Hypothalamus (tissue), 51 donors: ENCODE results near the gene BEND2.
"Not testable (repeated sequence)": the region's sequence is repeated elsewhere in the genome, so short reads cannot be mapped to it uniquely, and the experiment has no call there.

Experiments
- DNase-seq, 51 donors: peaks; one replicate each; lab custom pipeline; 2025; lab: John Stamatoyannopoulos, UW

BEND2 gene

DNA sequence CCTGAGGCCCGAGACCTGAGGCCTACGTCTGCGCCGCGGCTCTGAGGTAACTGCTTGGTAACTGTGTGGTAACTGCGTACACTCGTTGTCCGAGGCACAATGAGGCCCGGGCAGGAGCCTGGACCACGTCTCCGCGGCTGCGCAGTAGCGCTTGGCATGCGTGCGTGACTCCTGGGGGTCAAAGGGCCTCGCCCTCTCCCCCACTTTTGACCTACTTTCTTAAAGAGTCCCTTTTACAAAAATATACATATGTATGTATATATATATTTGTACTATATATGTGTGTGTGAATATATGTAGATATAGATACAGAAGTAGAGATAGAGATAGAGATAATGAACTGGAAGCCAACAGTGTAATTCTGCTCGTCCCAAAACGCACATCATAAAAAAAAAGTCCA lies at the start of gene BEND2:
TSS of gene BEND2 (minus strand) at position 101 of the 400 bp plus-strand sequence. CDS start 136 bp downstream, outside the sequence.
- DNase-seq = no peak

DNA sequence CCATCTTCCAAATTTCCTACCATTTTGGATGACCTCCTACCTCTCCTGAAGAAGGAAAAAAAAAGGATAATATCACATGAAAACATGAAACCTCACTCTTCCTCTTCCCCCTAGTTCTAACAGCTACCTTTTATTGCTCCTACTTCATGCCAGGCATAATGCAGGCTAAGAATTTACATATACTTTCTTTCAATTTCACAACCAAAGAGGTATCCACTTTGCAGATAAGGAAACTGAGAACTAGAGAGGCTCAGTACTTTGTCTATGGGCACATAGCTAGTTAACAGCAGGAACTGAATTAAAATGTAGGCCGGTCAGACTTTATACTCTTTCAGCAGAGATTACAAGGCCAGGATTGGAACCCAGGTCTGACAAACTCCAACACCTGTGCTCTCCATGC lies 34.4 kb upstream of the BEND2 start:
- DNase-seq = no peak

DNA sequence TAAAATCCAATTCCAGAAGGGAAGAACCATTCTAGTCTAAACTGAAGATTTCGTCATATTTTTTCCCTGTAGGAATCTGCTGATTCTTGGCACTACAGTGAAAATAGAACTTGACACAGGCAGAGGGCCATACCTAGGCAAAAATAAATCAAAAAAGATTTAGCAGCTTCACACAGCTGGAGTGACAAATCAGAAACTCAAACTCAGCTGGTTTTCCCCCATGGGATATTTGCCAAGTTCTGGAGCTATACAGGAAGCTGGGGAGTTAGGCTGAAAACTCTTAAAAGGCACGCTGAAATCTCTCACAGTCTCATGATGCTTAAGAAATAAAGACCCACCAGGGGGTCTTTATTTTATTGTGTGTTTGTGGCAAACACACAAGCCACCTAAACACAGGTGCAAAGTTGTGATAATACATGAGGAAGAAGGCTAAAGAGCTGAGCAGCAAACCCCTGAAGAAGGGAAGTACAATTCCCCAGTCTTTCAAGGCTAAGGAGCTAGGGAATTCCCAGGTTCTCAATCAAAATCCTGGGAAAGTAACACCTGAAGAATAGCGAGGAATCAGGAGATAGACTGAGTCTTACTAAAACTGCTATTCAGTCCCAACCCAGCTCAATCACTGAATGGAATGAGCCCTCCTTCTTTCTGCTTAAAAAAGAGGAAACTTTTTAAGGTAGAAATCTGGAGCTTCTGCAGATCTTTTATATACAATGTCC lies 32.1 kb upstream of the BEND2 start:
- DNase-seq = no peak

DNA sequence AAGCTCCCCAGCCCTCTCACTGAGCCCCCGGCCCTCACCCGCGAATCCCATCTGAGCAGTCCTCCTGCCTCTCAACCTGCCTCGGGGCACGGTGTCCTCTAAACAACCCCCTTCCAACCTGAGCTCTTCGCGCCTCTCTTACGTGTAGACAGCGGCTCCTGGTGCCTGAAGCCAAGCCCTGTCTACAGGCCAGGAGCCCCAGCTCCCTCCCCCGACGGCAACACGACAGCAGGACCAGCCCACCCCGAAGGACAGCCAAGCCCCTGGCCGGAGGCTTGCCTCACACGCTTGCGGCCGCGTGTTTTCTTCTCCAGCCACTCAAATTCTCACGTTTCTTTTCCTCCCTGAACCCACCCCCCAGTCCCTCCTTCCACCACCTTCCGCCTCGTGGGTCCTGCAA lies 9.0 kb upstream of the BEND2 start:
- DNase-seq = not testable (repeated sequence)

DNA sequence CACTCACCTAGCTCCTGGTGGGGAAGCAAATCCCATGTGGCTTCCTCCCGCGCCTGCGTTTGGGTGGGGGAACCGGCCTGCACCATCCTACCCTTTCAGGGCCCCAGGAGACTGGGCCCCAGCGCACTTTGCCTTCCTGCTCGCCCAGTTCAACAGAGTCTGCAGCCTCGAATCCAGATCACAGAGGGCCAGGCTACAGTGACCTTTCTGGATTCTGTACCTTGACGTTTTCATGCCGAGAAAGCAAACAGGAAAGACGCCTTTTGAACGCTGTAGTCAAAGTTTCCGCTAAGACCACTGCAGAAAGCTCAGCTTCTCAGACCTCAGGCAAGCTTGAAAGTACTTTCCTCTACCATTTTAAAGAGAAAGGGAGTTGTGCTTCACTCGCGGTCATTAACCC lies 7.4 kb upstream of the BEND2 start:
- DNase-seq = no peak

DNA sequence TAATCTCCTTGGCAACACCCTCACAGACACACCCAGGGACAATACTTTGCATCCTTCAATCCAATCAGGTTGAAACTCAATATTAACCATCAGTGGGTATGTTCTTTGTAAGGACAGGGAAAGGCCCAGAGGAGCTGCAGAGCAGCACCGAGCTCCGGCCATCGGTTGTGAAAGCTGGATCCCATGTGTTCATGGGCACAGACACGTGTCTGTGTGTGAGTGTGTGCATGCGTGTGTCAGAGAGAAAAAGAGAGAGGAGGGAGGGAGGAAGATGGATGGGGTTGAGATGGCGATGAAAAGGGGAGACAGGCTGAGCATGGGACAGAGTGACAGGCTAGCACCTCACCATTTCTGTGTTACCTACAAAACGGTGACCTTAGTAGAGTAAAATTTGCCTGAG lies 6.8 kb upstream of the BEND2 start:
- DNase-seq = no peak

DNA sequence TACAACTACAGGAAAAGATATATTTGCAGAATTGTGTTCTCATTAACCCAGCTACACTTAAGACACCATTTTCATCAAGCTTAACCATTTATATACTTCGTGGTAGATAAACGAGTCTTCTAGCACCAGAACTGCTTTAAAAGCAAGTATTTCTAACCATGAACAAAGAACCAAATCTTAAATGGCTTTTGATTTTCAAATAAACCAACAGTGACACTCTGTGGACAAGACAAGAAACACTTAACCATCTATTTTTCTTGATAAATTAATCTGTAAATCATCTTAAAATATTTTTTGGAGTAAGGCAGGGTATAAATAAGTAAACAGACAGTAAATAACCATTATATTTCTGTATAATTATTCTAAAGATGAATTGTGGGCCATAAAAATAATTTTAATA lies 10.2 kb downstream of the BEND2 start:
- peak in 1 of 51 donors; percentile 9 for DNase-seq

DNA sequence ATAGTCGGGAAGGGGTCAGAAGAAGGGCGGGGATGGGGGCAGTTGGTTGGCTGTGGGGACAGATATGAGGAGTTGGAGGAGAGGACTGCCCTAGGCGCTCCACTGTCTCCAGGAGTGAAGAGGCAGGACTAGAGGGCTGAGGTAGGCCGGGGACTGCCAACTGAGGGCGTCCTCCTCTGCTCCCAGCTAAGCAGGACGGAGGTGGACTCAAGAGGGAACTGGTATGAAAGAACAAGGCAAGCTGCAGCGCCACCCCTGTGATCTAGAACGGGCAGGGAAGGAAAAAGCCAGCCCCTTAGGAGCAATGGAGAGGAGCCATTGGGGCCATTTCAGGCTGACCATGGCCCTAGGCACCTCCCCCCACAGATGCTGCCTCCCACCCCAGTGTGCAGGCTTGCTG lies 14.0 kb downstream of the BEND2 start:
- DNase-seq = no peak

DNA sequence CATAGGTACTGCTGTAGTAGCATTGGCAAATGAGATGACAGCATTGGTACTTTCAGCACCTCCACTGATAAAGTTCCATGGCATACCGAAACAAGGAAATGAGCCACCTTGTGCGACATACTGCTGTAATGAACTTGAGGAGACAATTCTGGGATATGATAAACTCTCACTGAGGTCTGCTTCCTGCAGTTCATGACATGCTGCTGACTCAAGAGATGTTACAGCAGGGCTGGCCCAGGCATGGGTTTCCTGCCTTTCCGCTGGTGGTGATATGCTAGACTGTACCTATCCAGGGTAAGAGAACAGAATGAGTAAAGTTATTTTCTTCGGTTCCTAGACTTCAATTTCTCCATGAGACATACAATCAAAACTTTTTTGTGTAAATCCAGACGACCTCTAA lies 17.1 kb downstream of the BEND2 start:
- DNase-seq = no peak

DNA sequence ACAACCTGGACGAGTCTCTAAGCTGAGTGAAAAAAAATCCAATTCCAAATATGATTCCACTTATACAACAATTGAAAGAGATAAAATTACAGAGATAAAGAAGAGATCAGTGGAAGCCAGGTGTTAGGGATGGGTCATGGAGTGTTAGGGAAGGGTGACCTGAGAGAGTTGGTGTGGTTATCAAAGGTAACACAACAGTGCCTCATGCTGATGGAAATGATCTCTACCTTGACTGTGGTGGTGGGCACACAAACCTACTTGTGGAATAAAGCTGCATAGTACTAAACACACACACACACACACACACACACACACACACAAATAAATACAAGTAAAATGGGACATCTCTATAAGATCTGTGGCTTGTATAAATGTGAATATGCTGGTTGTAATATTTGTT lies 26.0 kb downstream of the BEND2 start:
- no peak for DNase-seq

DNA sequence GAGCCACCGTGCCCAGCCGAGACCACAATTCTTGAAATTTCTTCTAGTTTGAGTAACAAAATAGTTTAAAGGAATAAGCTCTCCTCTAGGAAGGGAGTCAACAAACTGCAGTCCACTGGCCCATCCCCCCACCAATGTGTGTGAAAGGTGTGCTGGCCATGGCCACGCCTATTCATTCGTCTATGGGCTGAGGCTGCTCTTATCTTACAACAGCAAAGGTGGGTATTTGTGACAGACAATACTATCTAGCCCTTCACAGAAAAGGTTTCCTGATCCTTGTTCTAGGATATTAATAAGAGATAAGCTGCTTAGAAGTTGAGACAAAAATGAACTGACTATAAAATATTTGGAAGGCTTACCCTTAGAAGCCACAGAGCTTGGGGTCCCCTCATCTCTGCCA lies 41.2 kb downstream of the BEND2 start:
- no peak for DNase-seq

DNA sequence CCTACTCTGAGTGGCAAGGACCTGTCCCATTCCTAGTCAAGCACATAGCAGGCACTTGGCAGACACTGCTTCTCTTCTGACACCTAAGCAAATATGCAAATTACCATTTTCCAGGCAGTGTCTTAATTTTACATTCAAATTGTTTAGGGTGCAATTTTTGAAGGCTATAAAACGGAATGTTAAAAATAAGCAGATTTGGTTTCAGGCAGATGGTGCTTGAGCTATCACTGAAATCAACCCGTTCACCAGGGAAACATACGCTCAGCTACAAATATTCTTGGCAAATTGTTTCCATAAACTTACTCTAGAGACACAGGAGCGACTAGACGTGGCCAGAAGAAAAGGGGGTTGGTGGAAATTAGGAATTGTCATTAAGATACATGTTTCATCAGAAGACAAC lies 45.7 kb downstream of the BEND2 start:
- no peak for DNase-seq

DNA sequence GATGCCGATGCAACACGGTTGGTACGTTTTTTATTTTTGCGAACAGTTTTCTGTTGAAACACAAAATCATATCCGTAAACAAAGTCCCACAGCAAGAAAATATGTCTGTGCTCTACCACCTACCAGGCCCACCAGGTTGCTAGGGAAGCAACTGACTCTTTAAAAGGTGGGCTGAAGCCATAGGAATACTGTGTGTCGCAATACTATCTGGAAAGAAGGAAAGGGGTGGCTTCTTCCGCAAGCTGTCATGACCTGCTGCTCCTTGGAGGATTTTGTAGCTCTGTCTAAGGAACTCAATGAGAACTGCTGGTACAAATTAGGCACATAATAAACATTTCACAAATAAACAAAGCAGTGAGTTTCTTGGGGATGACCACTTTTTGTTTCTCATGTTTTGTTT lies 46.5 kb downstream of the BEND2 start:
- no peak for DNase-seq

DNA sequence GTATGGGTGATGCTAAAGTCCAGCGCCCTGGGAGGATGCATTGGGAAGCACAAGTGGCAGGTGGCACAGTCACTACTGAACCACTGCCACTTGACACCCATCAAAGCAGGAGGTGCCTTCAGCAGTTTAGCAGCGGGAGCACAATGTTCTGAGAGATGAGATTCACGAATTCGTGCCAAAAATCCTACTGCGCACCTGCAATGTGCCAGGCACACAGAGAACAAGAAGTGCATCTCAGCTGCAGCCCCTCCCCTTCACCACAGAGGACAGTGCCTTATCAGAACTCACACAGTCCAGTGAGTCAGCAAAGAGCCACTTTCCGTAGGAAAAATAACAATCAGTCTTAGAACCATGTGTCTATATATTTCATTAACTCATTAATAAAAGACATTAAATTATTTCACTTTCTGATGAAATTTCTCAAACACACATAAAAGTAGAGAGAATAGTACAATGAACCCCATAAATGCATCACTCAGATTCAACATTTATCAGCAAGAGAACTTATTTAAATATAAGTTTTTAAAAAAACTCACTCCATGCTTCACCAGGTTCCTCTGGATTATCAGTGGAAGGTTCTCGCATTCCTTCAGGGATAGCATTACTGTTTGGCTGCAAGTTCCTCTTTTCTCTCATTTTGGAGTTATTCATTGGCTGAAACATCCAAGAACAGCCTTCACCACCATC lies 47.0 kb downstream of the BEND2 start:
- DNase-seq = no peak

DNA sequence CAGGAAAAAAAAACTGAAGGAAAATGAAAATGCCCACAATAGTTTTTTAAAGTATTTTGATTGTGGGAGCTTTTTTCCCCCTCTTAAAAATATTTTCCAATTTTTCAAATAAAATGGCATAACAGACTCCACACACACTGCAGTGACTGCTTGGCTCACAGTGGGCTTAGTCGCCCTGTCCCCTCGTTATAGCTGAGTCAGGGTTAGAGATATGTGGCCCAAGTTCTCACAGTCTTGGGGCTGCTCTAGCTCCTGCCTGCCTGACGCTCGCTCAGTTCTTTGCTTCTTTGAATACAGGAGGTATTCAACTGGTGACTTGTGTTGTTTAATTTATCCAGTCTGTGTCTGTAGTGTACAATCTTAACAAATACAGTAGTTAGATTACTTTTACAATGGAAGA lies 47.7 kb downstream of the BEND2 start:
- no peak for DNase-seq

DNA sequence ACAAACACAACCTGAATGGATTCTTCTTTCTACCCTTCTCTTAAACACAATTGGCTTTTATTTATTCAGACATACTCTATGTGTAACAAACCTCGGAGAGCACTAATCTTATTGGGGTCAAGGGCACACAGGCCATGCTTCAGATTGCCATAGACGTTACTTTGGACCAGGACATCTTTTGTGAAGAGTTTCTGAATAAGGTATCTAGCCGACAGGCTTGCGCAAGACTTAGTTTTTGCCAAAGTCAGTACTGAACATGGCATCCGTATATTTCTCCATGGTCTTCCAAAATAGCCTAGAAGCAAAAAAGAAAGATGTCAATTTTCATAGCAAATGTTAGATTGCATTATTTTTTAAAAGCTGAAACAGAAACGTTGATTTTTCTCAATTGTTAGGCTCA lies 49.8 kb downstream of the BEND2 start:
- no peak for DNase-seq

DNA sequence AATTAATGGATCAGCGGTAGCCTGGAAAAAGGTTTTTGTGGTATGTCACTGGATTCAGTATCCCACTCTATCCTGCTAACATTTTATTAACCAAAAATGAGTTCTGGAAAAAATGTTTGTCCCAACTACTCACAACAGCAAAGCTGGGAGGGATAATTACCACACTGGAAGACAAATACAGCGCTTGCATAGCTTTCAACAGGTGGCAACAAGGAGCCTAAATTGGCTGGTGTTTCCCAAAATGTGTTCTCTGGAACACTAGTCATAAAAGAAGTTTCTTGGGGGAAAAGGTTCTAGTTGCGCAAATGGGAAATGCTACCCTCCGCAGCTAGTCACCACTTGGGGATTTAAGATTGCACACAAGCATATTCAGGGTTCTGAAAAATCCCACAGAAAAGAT lies 54.6 kb downstream of the BEND2 start:
- no peak for DNase-seq

DNA sequence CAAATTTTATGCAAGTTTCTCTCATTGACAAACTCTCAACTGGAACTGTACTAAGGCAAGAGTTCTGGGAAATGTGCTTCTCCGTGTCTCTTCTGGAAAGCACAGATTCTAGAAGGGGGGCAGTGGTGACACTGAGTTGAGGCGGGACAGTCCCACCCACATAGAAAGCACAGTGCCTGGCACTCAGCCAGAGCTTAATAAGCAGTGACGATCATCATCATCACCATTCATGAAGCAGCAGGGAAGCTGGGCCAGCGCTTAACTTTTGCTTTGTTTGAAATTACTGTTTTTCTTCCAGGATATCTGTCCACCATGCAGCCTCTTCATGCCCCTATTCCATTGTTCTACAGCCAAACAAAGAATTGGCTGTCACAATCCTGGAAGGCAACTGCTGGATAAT lies 60.3 kb downstream of the BEND2 start:
- peak in 2 of 51 donors; percentile 0 to 1 for DNase-seq

DNA sequence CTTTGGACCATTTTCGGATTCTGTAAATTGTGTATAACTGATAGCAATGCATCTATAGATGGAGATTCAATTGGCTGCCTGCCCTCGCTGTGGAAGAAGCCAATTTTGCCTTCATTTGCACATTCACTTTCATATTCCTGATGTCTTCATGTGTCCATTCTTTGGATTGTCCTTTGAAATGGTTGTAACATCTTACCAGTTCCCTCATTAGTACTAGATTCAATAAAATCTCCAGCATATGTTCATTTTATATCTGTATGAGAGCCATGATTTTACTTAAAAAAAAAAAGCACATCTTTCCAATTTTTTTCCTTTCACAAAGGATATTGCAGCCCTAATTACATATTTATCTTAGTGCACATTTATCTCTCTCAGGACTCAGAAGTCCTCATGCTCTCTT lies 61.7 kb downstream of the BEND2 start:
- no peak for DNase-seq

DNA sequence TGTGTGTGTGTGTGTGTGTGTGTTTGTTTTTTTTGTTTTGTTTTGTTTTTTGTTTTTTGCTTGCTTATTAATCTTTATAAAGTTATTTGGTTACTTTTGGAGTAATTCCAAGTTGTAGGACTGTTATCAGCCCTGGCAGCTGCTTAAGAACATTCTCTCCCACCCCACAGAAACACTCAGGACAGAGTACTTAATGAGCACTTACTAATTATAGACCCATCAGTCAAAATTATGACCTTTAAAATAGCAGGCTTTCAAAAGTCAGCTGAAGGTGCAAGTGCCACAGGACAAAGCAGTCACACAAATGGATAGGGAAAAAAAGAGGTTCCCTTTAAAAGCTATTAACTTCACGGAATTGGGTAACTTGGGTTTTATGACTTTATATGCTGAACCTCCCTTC lies 69.0 kb downstream of the BEND2 start:
- DNase-seq = no peak

DNA sequence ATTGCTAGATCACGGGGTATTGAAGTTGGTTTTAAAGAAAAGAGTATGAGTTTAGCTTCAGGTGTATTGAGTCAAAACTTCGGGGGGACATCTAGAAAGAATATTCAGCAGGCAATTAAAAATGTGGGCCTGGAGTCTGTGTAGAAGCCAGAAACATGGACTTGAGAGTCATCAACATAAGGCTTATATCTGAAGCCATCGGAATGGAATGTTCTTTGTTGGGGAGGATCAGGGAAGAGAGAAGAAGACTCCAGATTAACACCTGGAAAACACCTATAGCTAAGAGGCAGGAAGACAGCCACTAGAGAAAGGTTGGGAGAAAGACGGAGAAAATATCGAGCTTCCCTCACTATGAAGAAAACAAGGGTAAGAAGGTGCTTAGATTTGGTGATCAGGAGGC lies 69.5 kb downstream of the BEND2 start:
- DNase-seq = no peak

DNA sequence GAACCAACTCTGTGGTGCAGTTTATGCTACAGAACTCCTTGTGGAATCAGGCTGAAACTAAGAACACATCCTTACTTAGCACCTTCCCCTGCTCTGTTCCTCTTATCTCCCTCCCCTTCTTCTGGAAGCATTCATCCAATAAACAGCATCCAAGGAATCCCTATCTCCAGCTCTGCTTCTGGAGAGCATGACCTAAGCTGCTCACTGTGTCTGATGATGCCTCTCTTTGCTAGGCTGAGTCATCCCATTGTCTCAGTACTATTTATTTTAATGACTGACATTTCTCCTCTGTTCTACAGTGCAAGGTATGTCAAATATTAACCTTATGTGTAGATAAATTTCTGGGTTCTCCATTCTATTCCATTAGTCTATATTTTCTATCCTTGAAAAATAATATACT lies 71.2 kb downstream of the BEND2 start:
- DNase-seq = no peak

DNA sequence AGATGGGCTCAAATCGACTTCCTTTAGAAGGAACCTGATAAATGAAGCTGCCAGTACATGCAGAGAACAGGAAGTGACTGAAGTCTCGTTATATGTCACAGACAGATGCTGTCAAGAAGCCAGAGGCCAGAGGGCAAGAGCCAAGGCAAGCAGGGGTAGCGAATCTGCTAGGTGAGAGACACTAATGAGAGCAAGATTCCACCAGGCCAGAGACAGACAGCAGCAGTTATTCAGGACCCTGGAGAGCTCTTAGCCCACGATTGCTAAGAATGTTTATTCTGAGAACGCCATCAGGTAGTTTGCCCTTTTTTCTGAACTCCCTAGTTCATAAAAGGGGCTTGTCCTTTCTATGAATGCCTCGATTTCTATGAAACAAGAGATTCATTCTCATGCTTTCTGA lies 73.7 kb downstream of the BEND2 start:
- no peak for DNase-seq
